Upper lobe of left lung (tissue), 4 donors: Measurements from ENCODE around the gene FBXW8.

Experiments used
- CTCF ChIP-seq, 6 experiments: fragments of 450-650 bp in 4 of 6; fragments of 200-600 bp in 2 of 6; sonication (generic) in 2 of 6; IDR thresholded peaks; one replicate each; pipeline ENCODE4 v1.5.1; 2016 to 2019; ENCODE audit warnings: antibody characterized with exemption in 6 of 6
- EP300 ChIP-seq, 4 donors: sonication (generic); formaldehyde crosslinking; IDR thresholded peaks; one replicate each; pipeline ENCODE4 v1.5.1; 2017; ENCODE audit warnings: antibody characterized with exemption in 4 of 4, control low read depth in 2 of 4
- POLR2A ChIP-seq, 4 donors: fragments of 450-650 bp; IDR thresholded peaks; one replicate each; pipeline ENCODE4 v1.5.1; 2016 to 2017; ENCODE audit warnings: antibody characterized with exemption in 4 of 4, mild to moderate bottlenecking in 2 of 4

GRCh38 chr12:116906285-116906684 lies 4.5 kb upstream of the FBXW8 start:
- TF ChIP-seq CTCF (IDR thresholded peaks at IDR 0.05) (no peak), EP300 (IDR thresholded peaks at IDR 0.05) (no peak), POLR2A (IDR thresholded peaks at IDR 0.05) (no peak)
